HT1080 (cell line): ENCODE measurements around the gene KIF12. TPM values are rescaled to one million over a fixed set of nuclear protein-coding genes. Genes with fewer than 3 reads are reported as not detected.

Source experiments
- DNase-seq: peaks from one replicate; pipeline ENCODE4 v3.0.0-alpha.2; 2015; ENCODE audit warnings: low read depth
- total RNA-seq: library from RNA; depleted of rRNA; stranded (reverse); fragments of >200 nt; shearing (Covaris generic); gene quantifications from 2 replicates; pipeline ENCODE4 v1.2.3, GENCODE V29; 2014

The KIF12 gene
- total RNA-seq, 1 experiment from 2014 or later = not detected

- no peak for DNase-seq
These were observed 8.4 kb upstream of the KIF12 start for GRCh38 chr9:114107286-114108001.

GRCh38 chr9:114105236-114105635, 6.1 kb upstream of the KIF12 start:
- DNase-seq = no peak

GRCh38 chr9:114102484-114102883, 3.4 kb upstream of the KIF12 start:
- no peak for DNase-seq

GRCh38 chr9:114100536-114100935, 1.4 kb upstream of the KIF12 start:
- no peak for DNase-seq

GRCh38 chr9:114099669-114100270, 678 bp upstream of the KIF12 start:
- DNase-seq = no peak

GRCh38 chr9:114098021-114098935, 814 bp downstream of the KIF12 start:
- no peak for DNase-seq

- DNase-seq = no peak
These were observed 1.5 kb downstream of the KIF12 start for GRCh38 chr9:114097613-114098020.

- DNase-seq = no peak
These were observed 2.1 kb downstream of the KIF12 start for GRCh38 chr9:114096866-114097612.

GRCh38 chr9:114096041-114096511, 3.0 kb downstream of the KIF12 start:
- DNase-seq = no peak

- no peak for DNase-seq
These were observed 4.1 kb downstream of the KIF12 start for GRCh38 chr9:114094971-114095370.

GRCh38 chr9:114093761-114094505, 5.2 kb downstream of the KIF12 start:
- no peak for DNase-seq

GRCh38 chr9:114093031-114093471, 6.0 kb downstream of the KIF12 start:
- no peak for DNase-seq

- no peak for DNase-seq
These were observed 6.8 kb downstream of the KIF12 start for GRCh38 chr9:114092336-114092735.

- no peak for DNase-seq
These were observed 7.4 kb downstream of the KIF12 start for GRCh38 chr9:114091711-114092110.

- DNase-seq = no peak
These were observed 8.3 kb downstream of the KIF12 start for GRCh38 chr9:114090798-114091197.

GRCh38 chr9:114089206-114089840, 9.8 kb downstream of the KIF12 start:
- DNase-seq = no peak

- DNase-seq = no peak
These were observed 10.4 kb downstream of the KIF12 start for GRCh38 chr9:114088571-114089170.

GRCh38 chr9:114087721-114088120, 11.4 kb downstream of the KIF12 start:
- DNase-seq = no peak

GRCh38 chr9:114086607-114087006, 12.5 kb downstream of the KIF12 start:
- no peak for DNase-seq

GRCh38 chr9:114086009-114086408, 13.1 kb downstream of the KIF12 start:
- no peak for DNase-seq
